Mammary epithelial cell (primary cell): ENCODE data around the gene CDHR4.

ENCODE experiments used
- CTCF ChIP-seq, 2 donors: IDR thresholded peaks in 1 of 2; conservative IDR thresholded peaks in 1 of 2; 2 replicates each; pipeline ENCODE4 v1.5.1; 2011 to 2012; ENCODE audit warnings: inconsistent platforms in 2 of 2, low read length in 2 of 2, mild to moderate bottlenecking in 2 of 2, control low read depth in 1 of 2, low read depth in 1 of 2; ENCODE audit not compliant: insufficient read depth in 1 of 2; ENCODE audit errors: extremely low read depth in 1 of 2
- EZH2 ChIP-seq: IDR thresholded peaks from 2 replicates; pipeline ENCODE4 v1.6.1; 2012; ENCODE audit warnings: low read length, inconsistent platforms, borderline replicate concordance

GRCh38 chr3:49799105-49799504 is 568 bp downstream of the CDHR4 start:
- TF ChIP-seq CTCF (conservative IDR thresholded peaks at IDR 0.05 in 1 of 2, IDR thresholded peaks at IDR 0.05 in 1 of 2; ENCODE audit: extremely low read depth in 1 of 2, insufficient read depth in 1 of 2, low read depth in 1 of 2, low read length in 2 of 2) (no peak), EZH2 (no peak)
